ENCODE data around the gene HPN.

Gene HPN

GRCh38 chr19:35073941-35074340 is 32.4 kb downstream of the HPN start:
- no peaks in the 10 kb centered on the region for H4K20me1 ChIP-seq (ENCODE audit: insufficient read depth, low read length)
- H3K27ac ChIP-seq (ENCODE audit: low read depth, low read length, poor library complexity, severe bottlenecking): no peak overlapping the region
- H3K9me2 ChIP-seq (ENCODE audit: low read depth, low read length): no peaks in the 10 kb centered on the region
- no peak for TF ChIP-seq EZH2 (IDR thresholded peaks at IDR 0.05; ENCODE audit: borderline replicate concordance, low read length)
- no peak for TF ChIP-seq CTCF (IDR thresholded peaks at IDR 0.05; ENCODE audit: low read length)
- no peaks in the 10 kb centered on the region for H3K9me3 ChIP-seq (ENCODE audit: low read length)
- H3F3A ChIP-seq (ENCODE audit: insufficient read depth, low read length): no peaks in the 10 kb centered on the region
- peaks cover 6% of the 10 kb centered on the region for H3K4me1 ChIP-seq (ENCODE audit: insufficient read depth, low read length, severe bottlenecking)
- no peaks in the 10 kb centered on the region; the same call in 1 of the 2 replicates for H3K36me3 ChIP-seq (ENCODE audit: insufficient read depth, low read length)
- no peaks in the 10 kb centered on the region for H3K79me2 ChIP-seq (ENCODE audit: insufficient read depth, low read length)
- peaks cover 26% of the 10 kb centered on the region for H3K27me3 ChIP-seq (ENCODE audit: insufficient read depth, low read length)
- H2AFZ ChIP-seq (ENCODE audit: low read length): no peak overlapping the region
- H3K4me2 ChIP-seq (ENCODE audit: low read length): no peak overlapping the region
- H3K9ac ChIP-seq (ENCODE audit: low read length): no peak overlapping the region
- no peak overlapping the region for H3K4me3 ChIP-seq (ENCODE audit: low read depth, low read length, poor library complexity, severe bottlenecking)

DNA sequence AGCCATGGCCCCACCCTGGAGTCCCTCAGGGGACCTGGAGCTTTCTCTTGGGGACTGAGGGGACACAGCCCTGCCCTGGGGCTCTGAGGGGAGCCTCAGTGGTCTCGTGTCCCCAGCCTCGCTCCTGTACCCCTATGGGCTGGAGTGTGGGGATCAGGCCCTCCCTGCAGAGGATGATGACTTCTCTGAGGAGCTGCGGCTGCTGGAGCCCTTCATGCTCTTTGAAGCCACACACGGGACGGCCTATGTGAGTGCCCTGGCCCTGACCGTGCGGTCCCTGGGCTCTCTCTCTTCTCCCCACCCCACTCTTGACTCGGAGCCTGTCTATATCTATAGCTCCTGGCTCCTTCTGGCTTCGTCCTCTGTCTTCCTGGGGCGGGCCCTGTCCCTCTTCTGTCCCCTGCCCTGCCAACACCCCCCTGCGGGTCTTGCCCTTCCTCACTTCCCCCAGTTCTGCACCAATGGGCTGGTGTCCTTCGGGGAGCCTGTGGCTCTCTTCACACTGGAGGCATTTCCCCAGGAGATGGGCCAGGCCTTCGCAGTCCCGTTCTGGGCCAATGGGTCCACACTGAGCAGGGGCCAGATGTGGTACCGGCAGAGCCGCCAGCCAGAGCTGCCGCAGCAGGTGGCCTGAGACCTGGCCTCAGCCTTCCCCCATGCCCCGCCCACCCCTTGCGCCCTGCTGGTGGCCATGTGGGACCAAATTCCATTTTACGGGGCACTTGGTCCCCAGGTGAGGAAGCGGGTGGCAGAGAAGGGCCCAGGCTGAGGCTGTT is 33.1 kb downstream of the HPN start:
- H3K4me2 ChIP-seq (ENCODE audit: low read length): no peak overlapping the region
- H3K9ac ChIP-seq (ENCODE audit: low read length): no peak overlapping the region
- TF ChIP-seq EZH2 (IDR thresholded peaks at IDR 0.05; ENCODE audit: borderline replicate concordance, low read length) (no peak), CTCF (IDR thresholded peaks at IDR 0.05; ENCODE audit: low read length) (no peak)
- no peaks in the 10 kb centered on the region for H4K20me1 ChIP-seq (ENCODE audit: insufficient read depth, low read length)
- no peaks in the 10 kb centered on the region for H3K79me2 ChIP-seq (ENCODE audit: insufficient read depth, low read length)
- H3F3A ChIP-seq (ENCODE audit: insufficient read depth, low read length): no peaks in the 10 kb centered on the region
- no peak overlapping the region for H2AFZ ChIP-seq (ENCODE audit: low read length)
- H3K27me3 ChIP-seq (ENCODE audit: insufficient read depth, low read length): peaks cover 20% of the 10 kb centered on the region
- no peaks in the 10 kb centered on the region for H3K9me2 ChIP-seq (ENCODE audit: low read depth, low read length)
- H3K4me1 ChIP-seq (ENCODE audit: insufficient read depth, low read length, severe bottlenecking): peaks cover 1% of the 10 kb centered on the region
- no peak overlapping the region for H3K4me3 ChIP-seq (ENCODE audit: low read depth, low read length, poor library complexity, severe bottlenecking)
- H3K36me3 ChIP-seq (ENCODE audit: insufficient read depth, low read length): no peaks in the 10 kb centered on the region; the same call in 1 of the 2 replicates
- H3K27ac ChIP-seq (ENCODE audit: low read depth, low read length, poor library complexity, severe bottlenecking): no peak overlapping the region
- no peaks in the 10 kb centered on the region for H3K9me3 ChIP-seq (ENCODE audit: low read length)

DNA sequence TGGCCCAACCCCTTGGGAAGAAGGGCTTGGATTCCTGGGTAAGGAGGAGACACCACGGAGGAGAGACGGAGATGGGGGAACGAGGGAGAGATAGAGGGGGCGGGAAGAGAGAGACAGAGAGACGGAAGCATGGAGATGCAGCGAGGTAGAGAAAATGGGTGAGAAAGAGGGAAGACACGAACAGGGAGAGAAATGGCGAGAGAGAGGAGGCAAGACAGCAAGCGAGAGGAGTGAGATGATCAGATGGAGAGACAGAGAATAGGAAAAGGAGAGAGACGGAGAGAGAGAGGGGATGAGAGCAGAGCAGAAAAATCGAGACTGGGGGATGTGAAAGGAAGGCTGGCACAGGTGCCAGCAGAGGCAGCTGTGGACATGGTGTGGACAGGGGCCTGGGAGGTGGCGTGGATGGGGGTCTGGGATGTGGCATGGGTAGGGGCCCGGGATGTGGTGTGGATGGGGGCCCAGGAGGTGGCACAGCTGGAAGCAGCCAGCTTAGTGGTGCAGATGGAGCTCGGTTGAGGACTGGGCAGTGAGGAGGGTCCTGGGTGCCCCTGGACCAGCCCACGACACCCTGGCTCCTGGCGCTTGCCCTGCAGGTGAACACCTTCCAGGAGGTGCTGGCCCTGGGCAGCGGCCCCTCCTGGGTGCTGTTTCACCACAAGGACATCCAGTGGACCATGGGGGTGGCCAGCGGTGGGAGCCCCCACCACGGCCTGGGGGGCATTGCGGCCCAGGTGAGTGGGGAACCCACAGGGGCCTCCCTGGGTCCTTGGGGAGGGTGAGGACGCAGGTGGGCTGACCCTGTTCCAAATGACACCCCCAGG is 33.9 kb downstream of the HPN start:
- Histone ChIP-seq H3K9me2 (ENCODE audit: low read depth, low read length) (no peaks in the 10 kb centered on the region), H4K20me1 (ENCODE audit: insufficient read depth, low read length) (no peaks in the 10 kb centered on the region), H3K9me3 (ENCODE audit: low read length) (no peaks in the 10 kb centered on the region), H3K9ac (ENCODE audit: low read length) (no peak overlapping the region), H3K4me3 (ENCODE audit: low read depth, low read length, poor library complexity, severe bottlenecking) (no peak overlapping the region), H3K36me3 (ENCODE audit: insufficient read depth, low read length) (no peaks in the 10 kb centered on the region; the same call in 1 of the 2 replicates), H3K4me2 (ENCODE audit: low read length) (no peak overlapping the region), H3K27ac (ENCODE audit: low read depth, low read length, poor library complexity, severe bottlenecking) (no peak overlapping the region), H3K4me1 (ENCODE audit: insufficient read depth, low read length, severe bottlenecking) (no peaks in the 10 kb centered on the region), H2AFZ (ENCODE audit: low read length) (no peak overlapping the region), H3K79me2 (ENCODE audit: insufficient read depth, low read length) (no peaks in the 10 kb centered on the region), H3F3A (ENCODE audit: insufficient read depth, low read length) (no peaks in the 10 kb centered on the region), H3K27me3 (ENCODE audit: insufficient read depth, low read length) (peaks cover 13% of the 10 kb centered on the region)
- TF ChIP-seq CTCF (IDR thresholded peaks at IDR 0.05; ENCODE audit: low read length) (no peak), EZH2 (IDR thresholded peaks at IDR 0.05; ENCODE audit: borderline replicate concordance, low read length) (no peak)
